A673 (cell line): ENCODE data around the gene CINP. TPM values are rescaled to one million over a fixed set of nuclear protein-coding genes. Genes with fewer than 3 reads are reported as not detected.

Source experiments
- BruUV-seq: library from RNA; stranded (reverse); fragments of 400-500 nt; replicated peaks from 2 replicates; lab custom pipeline; 2021; lab: Mats Ljungman, UMichigan
- CTCF ChIA-PET: fragments of 300-600 bp; sonication (Branson Sonifier 250); formaldehyde crosslinking; loops from one replicate; lab custom pipeline; 2022; ENCODE audit warnings: antibody characterized with exemption; lab: Charles Lee
- POLR2A ChIA-PET: fragments of 300-600 bp; sonication (Branson Sonifier 250); formaldehyde crosslinking; loops from one replicate; lab custom pipeline; 2022; ENCODE audit warnings: antibody characterized with exemption; ENCODE audit not compliant: low non-redundant PET; lab: Charles Lee
- DNase-seq: peaks from one replicate; pipeline ENCODE4 v3.0.0-alpha.2; 2015; ENCODE audit warnings: low spot score
- H3K27ac ChIP-seq: fragments of 200-600 bp; sonication (generic); 2 replicates; pipeline ENCODE4 v1.5.1; 2016; ENCODE audit warnings: mixed run types, low read depth, mild to moderate bottlenecking, mixed read lengths, antibody characterized with exemption, low read length; ENCODE audit not compliant: poor library complexity, severe bottlenecking
- H3K27me3 ChIP-seq: fragments of 200-600 bp; sonication (generic); replicated peaks from 2 replicates; pipeline ENCODE4 v1.6.1; 2017; ENCODE audit warnings: mixed run types, low read depth, mild to moderate bottlenecking, mixed read lengths, antibody characterized with exemption, low read length; ENCODE audit not compliant: insufficient read depth, poor library complexity
- H3K36me3 ChIP-seq: fragments of 200-600 bp; sonication (generic); 2 replicates; pipeline ENCODE4 v1.6.1; 2016; ENCODE audit warnings: mixed run types, mild to moderate bottlenecking, mixed read lengths, antibody characterized with exemption, low read length; ENCODE audit not compliant: insufficient read depth, poor library complexity, severe bottlenecking
- H3K4me1 ChIP-seq: fragments of 200-600 bp; sonication (generic); 2 replicates; pipeline ENCODE4 v1.6.1; 2017; ENCODE audit warnings: mixed run types, mild to moderate bottlenecking, mixed read lengths, antibody characterized with exemption, low read length; ENCODE audit not compliant: insufficient read depth, poor library complexity, severe bottlenecking
- H3K4me3 ChIP-seq: fragments of 200-600 bp; sonication (generic); 2 replicates; pipeline ENCODE4 v1.5.1; 2016; ENCODE audit warnings: low read depth, mixed run types, mild to moderate bottlenecking, mixed read lengths, low read length; ENCODE audit not compliant: poor library complexity, severe bottlenecking
- H3K9me3 ChIP-seq: fragments of 200-600 bp; sonication (generic); 2 replicates; pipeline ENCODE4 v1.6.1; 2016; ENCODE audit warnings: mixed run types, low read depth, mild to moderate bottlenecking, mixed read lengths, antibody characterized with exemption, low read length; ENCODE audit not compliant: poor library complexity, severe bottlenecking
- CTCF ChIP-seq: fragments of 300-800, 200-600 bp; sonication (generic); conservative IDR thresholded peaks from 2 replicates; pipeline ENCODE4 v1.5.1; 2017; ENCODE audit warnings: low read depth, mild to moderate bottlenecking, antibody characterized with exemption, low read length, moderate library complexity, mixed read lengths
- EZH2 ChIP-seq: fragments of 200-600 bp; sonication (generic); IDR thresholded peaks from 2 replicates; pipeline ENCODE4 v1.6.1; 2017; ENCODE audit warnings: borderline replicate concordance, low read depth, mild to moderate bottlenecking, mixed read lengths, antibody characterized with exemption, low read length; ENCODE audit not compliant: poor library complexity, severe bottlenecking
- intact Hi-C: fragments of 100-400 bp; cut with micrococcal nuclease; formaldehyde crosslinking; loops from one replicate; pipeline ENCODE4 v1.10.0; 2022; ENCODE audit not compliant: unreplicated experiment
- total RNA-seq: library from RNA; stranded (reverse); gene quantifications from 2 replicates; pipeline ENCODE4 v1.2.3, GENCODE V29; 2021

Gene CINP
- total RNA-seq, 1 experiment from 2014 or later, result 46.6 TPM

- intact Hi-C loops, result loop anchor here (5.0 to 10.0 kb wide), 2 partner anchors 200 to 613 kb away; no protein-coding TSS in a partner anchor
- POLR2A ChIA-PET, result no interaction called here
These were observed 45.0 kb downstream of the CINP start for GRCh38 chr14:102317564-102318248.

DNA sequence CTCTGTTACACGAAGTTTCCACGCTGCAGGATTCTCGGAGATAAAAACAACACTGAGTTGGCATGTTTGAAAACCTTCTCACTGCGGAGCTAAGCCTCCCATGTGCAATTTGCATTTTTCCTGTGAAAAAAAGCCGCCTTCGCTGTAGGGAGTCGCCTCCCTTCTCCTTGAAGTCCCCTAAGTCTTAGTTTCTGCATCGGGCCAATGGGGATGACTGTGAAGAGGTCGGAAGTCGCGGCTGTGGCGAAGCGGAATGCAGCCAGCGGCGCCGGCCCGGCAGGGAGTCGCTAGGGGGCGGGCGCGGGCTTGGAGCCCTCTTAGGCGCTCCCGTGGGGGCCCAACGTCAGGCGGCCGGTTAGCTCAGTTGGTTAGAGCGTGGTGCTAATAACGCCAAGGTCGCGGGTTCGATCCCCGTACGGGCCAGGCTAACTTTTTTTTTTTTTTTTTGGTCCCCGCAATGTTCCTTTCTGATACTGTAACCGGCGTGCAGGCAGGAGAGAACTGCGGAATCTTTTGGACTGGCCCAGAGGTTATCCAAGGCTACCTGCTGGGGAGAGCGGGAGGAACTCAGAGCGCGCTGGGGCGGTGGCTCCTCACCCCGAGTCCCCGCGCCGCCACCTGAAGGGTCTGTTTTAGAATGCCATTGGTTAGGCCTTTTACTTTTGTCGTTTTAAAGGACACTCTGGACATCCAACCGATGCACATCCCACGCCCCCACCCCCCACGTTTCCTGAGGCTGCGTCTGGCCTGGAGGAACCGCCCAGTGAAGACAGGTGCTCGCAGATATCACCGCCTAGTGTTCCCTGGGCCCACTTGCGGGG, 45.7 kb downstream of the CINP start:
- peak; percentile 93 for DNase-seq
- Histone ChIP-seq H3K4me1 (peaks cover 19% of the 10 kb centered on the region), H3K36me3 (no peaks in the 10 kb centered on the region), H3K27me3 (no peaks in the 10 kb centered on the region), H3K4me3 (peak overlapping the region; percentile 63), H3K27ac (peak overlapping the region; percentile 74), H3K9me3 (no peaks in the 10 kb centered on the region)
- intact Hi-C loops, result loop anchor here (5.0 to 10.0 kb wide), 2 partner anchors 200 to 612 kb away; no protein-coding TSS in a partner anchor
- CTCF ChIA-PET, result interaction anchor here (0.6 to 0.9 kb wide), 5 partner anchors 12 to 788 kb away, joined by 4 to 11 read pairs (median 7); partner anchors contain the start of gene MOK
- no TSS peak for BruUV-seq
- POLR2A ChIA-PET, result interaction anchor here (0.6 kb wide), 1 partner anchor 137 kb away, joined by 5 read pairs; no protein-coding TSS in a partner anchor
- TF ChIP-seq CTCF (peak; percentile 69), EZH2 (no peak)

More at GRCh38 chr14:102317564-102318248, 45.0 kb downstream of the CINP start:
- peak; percentile 66 for TF ChIP-seq CTCF
- TF ChIP-seq EZH2, result no peak
- H3K9me3 ChIP-seq, result no peaks in the 10 kb centered on the region
- H3K4me3 ChIP-seq, result peak overlapping the region; percentile 63
- H3K27ac ChIP-seq, result peak overlapping the region; percentile 74
- peak; percentile 83 for DNase-seq
- H3K4me1 ChIP-seq, result peaks cover 19% of the 10 kb centered on the region
- no peaks in the 10 kb centered on the region for H3K27me3 ChIP-seq
- CTCF ChIA-PET, result interaction anchor here (0.6 kb wide), 1 partner anchor 254 kb away, joined by 11 read pairs; no protein-coding TSS in a partner anchor
- no TSS peak for BruUV-seq
- no peaks in the 10 kb centered on the region for H3K36me3 ChIP-seq

DNA sequence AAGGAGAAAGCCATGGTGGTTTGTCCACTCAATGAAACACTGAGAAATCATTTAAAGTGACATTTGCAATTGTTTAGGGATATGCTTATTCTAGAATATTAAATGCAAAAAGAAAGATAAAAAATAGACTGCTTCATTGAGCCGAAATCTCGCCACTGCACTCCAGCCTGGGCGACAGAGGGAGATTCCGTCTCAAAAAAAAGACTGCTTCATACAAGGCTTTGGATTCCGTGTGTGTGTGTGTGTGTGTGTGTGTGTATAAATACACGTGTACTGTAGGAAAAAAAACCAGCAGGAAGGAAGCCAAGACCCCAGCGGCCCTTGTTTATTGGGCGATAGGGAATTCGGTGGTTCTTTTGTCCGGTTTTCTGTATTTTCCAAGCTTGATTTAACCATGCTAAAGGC, 46.4 kb downstream of the CINP start:
- BruUV-seq, result no TSS peak
- DNase-seq, result peak; percentile 80
- no peaks in the 10 kb centered on the region for H3K9me3 ChIP-seq
- intact Hi-C loops, result loop anchor here (5.0 to 10.0 kb wide), 2 partner anchors 201 to 612 kb away; no protein-coding TSS in a partner anchor
- POLR2A ChIA-PET, result interaction anchor here (0.6 kb wide), 1 partner anchor 136 kb away, joined by 5 read pairs; no protein-coding TSS in a partner anchor
- no peak for TF ChIP-seq EZH2
- no peak for TF ChIP-seq CTCF
- CTCF ChIA-PET, result interaction anchor here (0.6 to 0.9 kb wide), 4 partner anchors 11 to 789 kb away, joined by 4 to 8 read pairs (median 6); partner anchors contain the start of gene MOK
- H3K27me3 ChIP-seq, result no peaks in the 10 kb centered on the region
- H3K4me1 ChIP-seq, result peaks cover 19% of the 10 kb centered on the region
- peak overlapping the region; percentile 74 for H3K27ac ChIP-seq
- H3K36me3 ChIP-seq, result no peaks in the 10 kb centered on the region
- peak overlapping the region; percentile 63 for H3K4me3 ChIP-seq
